Transverse colon (tissue), 4 donors: Measurements from ENCODE around the gene KRT83.

ENCODE experiments used
- CTCF ChIP-seq, 5 experiments: fragments of 200-600 bp in 3 of 5; fragments of 450-650 bp in 2 of 5; sonication (generic) in 3 of 5; IDR thresholded peaks; 1 replicate in 2 of 5; 2 replicates in 3 of 5; pipeline ENCODE4 v1.5.1; 2016 to 2017; ENCODE audit warnings: antibody characterized with exemption in 5 of 5, inconsistent platforms in 3 of 5, mild to moderate bottlenecking in 2 of 5, moderate library complexity in 1 of 5
- POLR2A ChIP-seq: fragments of 450-650 bp; IDR thresholded peaks from one replicate; pipeline ENCODE4 v1.6.1; 2016; ENCODE audit warnings: antibody characterized with exemption, mild to moderate bottlenecking, moderate library complexity
- POLR2AphosphoS5 ChIP-seq, 3 donors: sonication (generic); formaldehyde crosslinking; IDR thresholded peaks; one replicate each; pipeline ENCODE4 v1.6.1; 2016; ENCODE audit warnings: antibody characterized with exemption in 3 of 3

DNA sequence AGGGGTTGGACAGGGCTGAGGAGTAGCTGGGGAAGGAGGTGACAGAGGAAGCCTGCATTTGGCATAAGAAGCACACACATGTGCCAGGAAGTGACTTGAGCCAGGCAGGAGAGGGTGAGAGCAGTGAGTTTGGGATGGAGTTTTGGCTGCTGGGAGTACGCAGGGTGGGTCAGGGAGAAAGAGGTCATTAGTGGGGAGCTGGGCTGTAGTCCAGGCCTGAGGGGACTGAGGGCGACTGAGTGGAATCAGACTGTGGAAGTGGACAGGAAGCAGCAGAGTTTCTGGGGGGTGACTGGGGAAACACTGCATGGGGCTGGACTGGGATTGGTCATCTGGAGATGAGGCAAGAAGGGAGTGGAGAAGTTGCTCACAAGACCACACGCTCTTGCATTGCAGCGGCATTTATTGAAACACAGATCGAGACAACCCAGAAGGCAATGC is 38.4 kb upstream of the KRT83 start:
- TF ChIP-seq CTCF (IDR thresholded peaks at IDR 0.05), result no peak
- no peak for TF ChIP-seq POLR2A
- TF ChIP-seq POLR2AphosphoS5 (IDR thresholded peaks at IDR 0.05), result no peak
